KMS-11 (cell line): ENCODE measurements around the gene EMX2.

Experiments used
- H2AFZ ChIP-seq: fragments of 200-600 bp; sonication (generic); 2 replicates; pipeline ENCODE4 v1.6.1; 2016; ENCODE audit warnings: antibody characterized with exemption, mixed run types, low read depth
- H3K27ac ChIP-seq: fragments of 200-600 bp; sonication (generic); 2 replicates; pipeline ENCODE4 v1.6.1; 2016; ENCODE audit warnings: mild to moderate bottlenecking, mixed run types
- H3K27me3 ChIP-seq: fragments of 200-600 bp; sonication (generic); 2 replicates; pipeline ENCODE4 v1.6.1; 2017; ENCODE audit warnings: mild to moderate bottlenecking, low read depth, mixed run types, moderate library complexity; ENCODE audit not compliant: insufficient read depth
- H3K36me3 ChIP-seq: fragments of 200-600 bp; sonication (generic); 2 replicates; pipeline ENCODE4 v1.6.1; 2017; ENCODE audit warnings: mild to moderate bottlenecking, mixed run types; ENCODE audit not compliant: insufficient read depth
- H3K4me1 ChIP-seq: fragments of 200-600 bp; sonication (generic); 2 replicates; pipeline ENCODE4 v1.6.1; 2016; ENCODE audit warnings: mild to moderate bottlenecking, low read depth, mixed run types; ENCODE audit not compliant: poor library complexity, severe bottlenecking
- H3K4me2 ChIP-seq: fragments of 200-600 bp; sonication (generic); 2 replicates; pipeline ENCODE4 v1.7.0; 2016; ENCODE audit warnings: mild to moderate bottlenecking, mixed run types
- H3K4me3 ChIP-seq: fragments of 200-600 bp; sonication (generic); IDR thresholded peaks from 2 replicates; pipeline ENCODE4 v1.6.1; 2017; ENCODE audit warnings: low read depth, low read length, mixed read lengths; ENCODE audit not compliant: insufficient read depth
- H3K79me2 ChIP-seq: fragments of 200-600 bp; sonication (generic); 2 replicates; pipeline ENCODE4 v1.6.1; 2016; ENCODE audit warnings: low read depth, mixed run types; ENCODE audit not compliant: insufficient read depth
- H3K9ac ChIP-seq: fragments of 200-600 bp; sonication (generic); 2 replicates; pipeline ENCODE4 v1.6.1; 2016; ENCODE audit warnings: mild to moderate bottlenecking, mixed run types
- H4K20me1 ChIP-seq: fragments of 200-600 bp; sonication (generic); 2 replicates; pipeline ENCODE4 v1.6.1; 2016; ENCODE audit warnings: mild to moderate bottlenecking, mixed run types; ENCODE audit not compliant: insufficient read depth
- CTCF ChIP-seq: fragments of 200-600 bp; sonication (generic); conservative IDR thresholded peaks from 2 replicates; pipeline ENCODE4 v1.6.1; 2017; ENCODE audit warnings: low read depth, mild to moderate bottlenecking, antibody characterized with exemption, low read length, moderate library complexity, mixed read lengths

The EMX2 gene

GRCh38 chr10:117562896-117563737 is 20.6 kb downstream of the EMX2 start:
- Histone ChIP-seq H3K4me2 (no peak overlapping the region), H3K27ac (no peak overlapping the region), H4K20me1 (no peaks in the 10 kb centered on the region), H3K9ac (no peak overlapping the region), H2AFZ (no peak overlapping the region), H3K36me3 (no peaks in the 10 kb centered on the region), H3K79me2 (no peaks in the 10 kb centered on the region), H3K4me1 (no peaks in the 10 kb centered on the region), H3K4me3 (no peak overlapping the region), H3K27me3 (no peaks in the 10 kb centered on the region)
- TF ChIP-seq CTCF = no peak

GRCh38 chr10:117563780-117564179 is 21.2 kb downstream of the EMX2 start:
- TF ChIP-seq CTCF = no peak
- no peaks in the 10 kb centered on the region for H3K36me3 ChIP-seq

GRCh38 chr10:117565068-117565467 is 22.5 kb downstream of the EMX2 start:
- H3K9ac ChIP-seq = no peak overlapping the region
- H3K79me2 ChIP-seq = no peaks in the 10 kb centered on the region
- H3K27me3 ChIP-seq = no peaks in the 10 kb centered on the region
- H3K4me3 ChIP-seq = no peak overlapping the region
- no peaks in the 10 kb centered on the region for H3K4me1 ChIP-seq
- no peak for TF ChIP-seq CTCF
- H3K27ac ChIP-seq = no peak overlapping the region
- H3K36me3 ChIP-seq = no peaks in the 10 kb centered on the region
- H3K4me2 ChIP-seq = no peak overlapping the region
- H4K20me1 ChIP-seq = no peaks in the 10 kb centered on the region
- H2AFZ ChIP-seq = no peak overlapping the region

More at GRCh38 chr10:117563780-117564179, 21.2 kb downstream of the EMX2 start:
- no peak overlapping the region for H2AFZ ChIP-seq
- H3K27me3 ChIP-seq = no peaks in the 10 kb centered on the region
- H3K4me1 ChIP-seq = no peaks in the 10 kb centered on the region
- H3K9ac ChIP-seq = no peak overlapping the region
- H3K79me2 ChIP-seq = no peaks in the 10 kb centered on the region
- H3K4me3 ChIP-seq = no peak overlapping the region
- H4K20me1 ChIP-seq = no peaks in the 10 kb centered on the region
- H3K4me2 ChIP-seq = no peak overlapping the region
- no peak overlapping the region for H3K27ac ChIP-seq

- H3K79me2 ChIP-seq = no peaks in the 10 kb centered on the region
- H3K9ac ChIP-seq = no peak overlapping the region
- H2AFZ ChIP-seq = no peak overlapping the region
- no peak overlapping the region for H3K4me2 ChIP-seq
- H3K4me3 ChIP-seq = no peak overlapping the region
- H3K4me1 ChIP-seq = no peaks in the 10 kb centered on the region
- no peak overlapping the region for H3K27ac ChIP-seq
- H3K36me3 ChIP-seq = no peaks in the 10 kb centered on the region
- no peaks in the 10 kb centered on the region for H4K20me1 ChIP-seq
- no peak for TF ChIP-seq CTCF
- H3K27me3 ChIP-seq = no peaks in the 10 kb centered on the region
These were observed 25.8 kb downstream of the EMX2 start for GRCh38 chr10:117568334-117568733.
